Left ventricle myocardium inferior (tissue), 1 donor: Measurements from ENCODE around the gene AZIN2. TPM values are rescaled to one million over a fixed set of nuclear protein-coding genes. Genes with fewer than 3 reads are reported as not detected.

Experiments used
- DNase-seq: peaks from one replicate; pipeline ENCODE4 v3.0.0-alpha.2; 2020
- H3K27ac ChIP-seq: fragments of 200-600 bp; replicated peaks from 2 replicates; pipeline ENCODE4 v1.8.0; 2021
- H3K27me3 ChIP-seq: fragments of 200-600 bp; 2 replicates; pipeline ENCODE4 v1.8.0; 2021; ENCODE audit warnings: low read depth
- H3K36me3 ChIP-seq: fragments of 200-600 bp; 2 replicates; pipeline ENCODE4 v1.8.0; 2021
- H3K4me1 ChIP-seq: fragments of 200-600 bp; 2 replicates; pipeline ENCODE4 v1.8.0; 2021
- H3K4me3 ChIP-seq: fragments of 200-600 bp; 2 replicates; pipeline ENCODE4 v1.8.0; 2021; ENCODE audit warnings: mild to moderate bottlenecking, moderate library complexity
- H3K9me3 ChIP-seq: fragments of 200-600 bp; replicated peaks from 2 replicates; pipeline ENCODE4 v1.8.0; 2021
- intact Hi-C: fragments of 100-400 bp; cut with micrococcal nuclease; formaldehyde crosslinking; loops from one replicate; pipeline ENCODE4 v1.11.0; 2022
- total RNA-seq: library from RNA; stranded (reverse); fragmentation: NEBNext Ultra II Directional; extraction: Animal tissue kit (Norgen Biotek cat#: 25700); gene quantifications from one replicate; pipeline ENCODE4 v1.2.1, GENCODE V29; 2021
- TF ChIP-seq, protein P1 (sequence below): fragments of 200-600 bp; IDR thresholded peaks from 2 replicates; pipeline ENCODE4 v1.8.0; 2021; ENCODE audit warnings: antibody characterized with exemption, mild to moderate bottlenecking, borderline replicate concordance
- donor health status: DM: no; HTN: yes; CAD: no; lungs with severe emphysema.

AZIN2 gene
- total RNA-seq, 1 donor from 2014 or later, result 2.8 TPM

DNA sequence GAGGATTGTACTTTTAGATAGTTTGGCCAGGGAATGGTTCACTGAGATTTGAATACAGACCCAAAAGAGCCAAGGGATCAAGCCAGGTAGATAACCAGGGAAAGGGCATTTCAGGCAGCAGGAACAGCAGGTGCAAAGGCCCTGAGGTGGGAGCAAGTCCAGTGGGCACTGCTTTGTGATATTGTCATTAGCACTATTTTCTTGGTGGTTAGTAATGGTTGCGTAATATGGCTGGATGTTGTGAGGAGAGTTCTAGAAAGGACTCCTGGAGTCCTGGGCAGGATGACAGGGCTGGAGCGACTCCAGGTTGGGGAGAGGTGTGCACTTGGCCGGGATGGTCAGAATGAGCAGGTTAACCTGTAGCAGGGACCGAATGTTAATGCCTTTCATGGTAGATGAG lies 4.4 kb downstream of the AZIN2 start:
- H3K36me3 ChIP-seq, result no peaks in the 10 kb centered on the region
- no peak for DNase-seq
- H3K27me3 ChIP-seq, result no peaks in the 10 kb centered on the region
- H3K27ac ChIP-seq, result no peak overlapping the region
- TF ChIP-seq, protein P1, sequence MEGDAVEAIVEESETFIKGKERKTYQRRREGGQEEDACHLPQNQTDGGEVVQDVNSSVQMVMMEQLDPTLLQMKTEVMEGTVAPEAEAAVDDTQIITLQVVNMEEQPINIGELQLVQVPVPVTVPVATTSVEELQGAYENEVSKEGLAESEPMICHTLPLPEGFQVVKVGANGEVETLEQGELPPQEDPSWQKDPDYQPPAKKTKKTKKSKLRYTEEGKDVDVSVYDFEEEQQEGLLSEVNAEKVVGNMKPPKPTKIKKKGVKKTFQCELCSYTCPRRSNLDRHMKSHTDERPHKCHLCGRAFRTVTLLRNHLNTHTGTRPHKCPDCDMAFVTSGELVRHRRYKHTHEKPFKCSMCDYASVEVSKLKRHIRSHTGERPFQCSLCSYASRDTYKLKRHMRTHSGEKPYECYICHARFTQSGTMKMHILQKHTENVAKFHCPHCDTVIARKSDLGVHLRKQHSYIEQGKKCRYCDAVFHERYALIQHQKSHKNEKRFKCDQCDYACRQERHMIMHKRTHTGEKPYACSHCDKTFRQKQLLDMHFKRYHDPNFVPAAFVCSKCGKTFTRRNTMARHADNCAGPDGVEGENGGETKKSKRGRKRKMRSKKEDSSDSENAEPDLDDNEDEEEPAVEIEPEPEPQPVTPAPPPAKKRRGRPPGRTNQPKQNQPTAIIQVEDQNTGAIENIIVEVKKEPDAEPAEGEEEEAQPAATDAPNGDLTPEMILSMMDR, result no peak
- intact Hi-C loops, result loop anchor here (10.0 kb wide), 1 partner anchor 151 kb away; no protein-coding TSS in a partner anchor
- H3K4me1 ChIP-seq, result peaks cover 17% of the 10 kb centered on the region
- H3K9me3 ChIP-seq, result no peaks in the 10 kb centered on the region
- H3K4me3 ChIP-seq, result no peak overlapping the region

DNA sequence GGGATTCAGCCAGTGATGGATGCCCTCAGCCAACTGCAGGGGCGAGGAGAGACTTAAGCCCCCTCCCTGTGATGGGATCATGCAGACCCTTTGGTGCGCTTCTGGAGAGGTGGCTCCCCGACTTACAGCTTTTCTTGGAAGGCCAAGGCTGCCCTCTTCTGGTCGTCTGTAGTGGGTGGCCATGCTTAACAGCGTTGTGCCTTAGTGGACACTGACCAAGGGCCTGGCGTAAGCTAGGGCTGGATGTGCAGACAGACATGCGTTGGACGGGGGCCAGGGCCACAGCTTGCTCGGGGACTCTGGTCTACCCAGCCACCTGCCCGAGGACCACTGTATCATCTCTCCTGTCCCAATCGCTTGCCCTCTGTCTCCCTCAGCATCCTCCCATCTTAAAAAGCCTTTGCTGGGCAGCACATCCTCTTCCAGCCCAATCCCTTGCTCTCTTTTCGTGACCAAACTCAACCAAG lies 5.5 kb downstream of the AZIN2 start:
- TF ChIP-seq, protein P1, result peak; percentile 84
- H3K9me3 ChIP-seq, result no peaks in the 10 kb centered on the region
- intact Hi-C loops, result loop anchor here (10.0 kb wide), 1 partner anchor 152 kb away; no protein-coding TSS in a partner anchor
- DNase-seq, result peak; percentile 74
- H3K27ac ChIP-seq, result no peak overlapping the region
- no peak overlapping the region for H3K4me3 ChIP-seq
- no peaks in the 10 kb centered on the region for H3K27me3 ChIP-seq
- no peaks in the 10 kb centered on the region for H3K36me3 ChIP-seq
- H3K4me1 ChIP-seq, result peaks cover 6% of the 10 kb centered on the region

DNA sequence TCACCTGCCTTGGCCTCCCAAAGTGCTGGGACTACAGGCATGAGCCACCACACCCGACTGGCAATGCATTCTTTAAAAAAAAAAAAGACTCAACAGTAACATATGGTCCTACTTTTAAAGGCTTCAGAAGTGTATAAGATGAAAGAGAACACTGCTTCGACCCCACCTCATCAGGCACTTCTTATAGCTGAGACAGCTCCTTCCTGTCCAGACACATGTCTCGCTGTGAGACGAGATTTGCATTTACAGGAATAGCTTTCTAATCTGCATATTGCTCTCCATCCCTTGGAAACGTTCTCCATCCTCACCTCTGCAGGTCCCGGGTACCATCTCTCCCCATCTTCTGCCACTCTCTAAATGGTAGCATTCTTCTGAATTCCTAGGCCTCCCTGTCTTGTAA lies 6.7 kb downstream of the AZIN2 start:
- no peaks in the 10 kb centered on the region for H3K27me3 ChIP-seq
- intact Hi-C loops, result loop anchor here (10.0 kb wide), 1 partner anchor 153 kb away; no protein-coding TSS in a partner anchor

DNA sequence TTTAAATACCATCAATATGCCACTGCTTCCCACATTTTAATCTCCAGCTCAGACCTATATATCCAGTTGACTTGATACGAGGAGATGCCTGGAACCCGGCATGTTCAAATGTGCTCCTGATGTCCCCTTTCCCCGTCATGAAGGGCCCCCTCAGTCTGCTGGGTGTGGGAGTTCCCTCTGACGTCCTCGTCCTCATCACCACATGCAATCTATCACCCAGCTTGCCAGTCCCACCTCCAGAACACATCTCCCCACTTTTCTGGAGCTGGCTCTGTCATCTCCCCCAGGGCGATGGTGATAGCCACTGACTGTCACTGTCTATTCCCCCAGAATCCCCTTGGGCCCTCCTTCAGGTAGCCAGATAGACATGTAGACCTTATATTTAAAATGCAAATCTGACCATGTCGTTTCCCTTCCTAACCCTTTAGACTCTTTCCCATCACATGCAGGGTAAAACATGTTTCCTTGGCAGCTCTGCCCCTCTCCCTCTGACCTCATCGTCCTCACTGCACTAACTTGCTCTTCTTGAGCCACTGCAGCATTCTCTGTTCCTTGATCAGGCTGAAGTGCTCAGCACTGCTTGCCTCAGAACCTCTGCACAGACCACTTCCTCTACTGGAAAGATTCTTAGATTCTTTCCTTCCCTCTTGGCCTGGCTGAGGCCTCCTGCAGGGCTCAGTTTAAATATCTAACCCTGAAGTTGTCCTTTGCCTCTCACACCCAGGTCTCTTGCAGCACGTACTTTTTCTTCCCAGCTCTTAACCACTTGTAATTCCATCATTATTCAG lies 7.4 kb downstream of the AZIN2 start:
- no peaks in the 10 kb centered on the region for H3K27me3 ChIP-seq
- H3K27ac ChIP-seq, result no peak overlapping the region
- TF ChIP-seq, protein P1, result no peak
- no peaks in the 10 kb centered on the region for H3K9me3 ChIP-seq
- H3K36me3 ChIP-seq, result no peaks in the 10 kb centered on the region
- no peak overlapping the region for H3K4me3 ChIP-seq
- intact Hi-C loops, result loop anchor here (10.0 kb wide), 1 partner anchor 154 kb away; no protein-coding TSS in a partner anchor
- H3K4me1 ChIP-seq, result no peaks in the 10 kb centered on the region
- no peak for DNase-seq

More for the DNA sequence above, 6.7 kb downstream of the AZIN2 start:
- Histone ChIP-seq H3K9me3 (no peaks in the 10 kb centered on the region), H3K36me3 (no peaks in the 10 kb centered on the region), H3K27ac (no peak overlapping the region), H3K4me3 (no peak overlapping the region), H3K4me1 (no peaks in the 10 kb centered on the region)
- DNase-seq, result no peak
- TF ChIP-seq, protein P1, result no peak

DNA sequence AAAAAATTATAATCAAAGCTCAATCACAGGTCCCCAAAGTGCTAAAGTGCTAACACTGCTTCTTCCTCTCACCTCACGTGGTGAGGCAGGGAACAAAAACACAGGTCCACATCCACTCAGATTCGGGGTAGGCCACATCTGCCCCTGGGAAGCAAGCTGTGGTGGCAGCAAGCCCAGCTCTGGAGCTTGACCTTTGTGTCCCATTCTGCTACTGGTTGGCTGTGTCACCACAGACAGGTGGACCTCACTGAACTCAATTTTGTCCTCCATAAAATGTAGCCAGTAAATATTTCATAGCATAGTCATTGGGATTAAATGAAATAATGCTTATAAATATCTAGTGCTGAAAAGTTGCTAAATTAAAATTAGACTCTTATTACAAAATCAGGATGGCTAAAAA lies 8.5 kb downstream of the AZIN2 start:
- H3K27me3 ChIP-seq, result no peaks in the 10 kb centered on the region
- H3K4me1 ChIP-seq, result no peaks in the 10 kb centered on the region
- TF ChIP-seq, protein P1, result no peak
- no peak overlapping the region for H3K27ac ChIP-seq
- no peaks in the 10 kb centered on the region for H3K36me3 ChIP-seq
- intact Hi-C loops, result loop anchor here (10.0 kb wide), 1 partner anchor 155 kb away; no protein-coding TSS in a partner anchor
- H3K9me3 ChIP-seq, result no peaks in the 10 kb centered on the region
- no peak overlapping the region for H3K4me3 ChIP-seq
- DNase-seq, result no peak
